SK-N-MC (cell line): ENCODE measurements around the gene RNASEL.
"Not testable (repeated sequence)": the region's sequence is repeated elsewhere in the genome, so short reads cannot be mapped to it uniquely, and the experiment has no call there.

Experiments used
- DNase-seq: peaks from one replicate; pipeline ENCODE4 v3.0.0-alpha.2; 2011; ENCODE audit warnings: low read depth, low spot score
- H3K27ac ChIP-seq: fragments of 200-600 bp; sonication (generic); 2 replicates; pipeline ENCODE4 v1.5.1; 2016; ENCODE audit warnings: mixed run types
- H3K36me3 ChIP-seq: fragments of 200-600 bp; sonication (generic); 2 replicates; pipeline ENCODE4 v1.6.1; 2017; ENCODE audit warnings: antibody characterized with exemption, low read length, mixed read lengths; ENCODE audit not compliant: insufficient read depth
- H3K4me3 ChIP-seq: fragments of 200-600 bp; sonication (generic); 2 replicates; pipeline ENCODE4 v1.5.1; 2016
- H3K9ac ChIP-seq: fragments of 200-600 bp; sonication (generic); 2 replicates; pipeline ENCODE4 v1.8.0; 2017; ENCODE audit warnings: mixed run types, mixed read lengths; ENCODE audit not compliant: insufficient read length
- H3K9me3 ChIP-seq: fragments of 200-600 bp; sonication (generic); 2 replicates; pipeline ENCODE4 v1.6.1; 2017; ENCODE audit warnings: low read depth, mild to moderate bottlenecking, antibody characterized with exemption, low read length, moderate library complexity, mixed read lengths
- EZH2 ChIP-seq: fragments of 200-600 bp; sonication (generic); IDR thresholded peaks from one replicate; pipeline ENCODE4 v1.6.1; 2017; ENCODE audit warnings: antibody characterized with exemption
- FOXP2 ChIP-seq: optimal IDR thresholded peaks from 2 replicates; pipeline ENCODE3; 2011; ENCODE audit warnings: mild to moderate bottlenecking, moderate library complexity; ENCODE audit not compliant: insufficient read depth; ENCODE audit errors: extremely low read length, control extremely low read depth
- POLR2AphosphoS5 ChIP-seq: IDR thresholded peaks from 2 replicates; pipeline ENCODE4 v1.6.1; 2012; ENCODE audit warnings: mild to moderate bottlenecking, low read depth, low read length, borderline replicate concordance

Gene RNASEL

GRCh38 chr1:182561456-182561855 is 27.6 kb downstream of the RNASEL start:
- DNase-seq: no peak
- H3K36me3 ChIP-seq: no peaks in the 10 kb centered on the region
- TF ChIP-seq POLR2AphosphoS5 (no peak), EZH2 (no peak), FOXP2 (no peak)

DNA sequence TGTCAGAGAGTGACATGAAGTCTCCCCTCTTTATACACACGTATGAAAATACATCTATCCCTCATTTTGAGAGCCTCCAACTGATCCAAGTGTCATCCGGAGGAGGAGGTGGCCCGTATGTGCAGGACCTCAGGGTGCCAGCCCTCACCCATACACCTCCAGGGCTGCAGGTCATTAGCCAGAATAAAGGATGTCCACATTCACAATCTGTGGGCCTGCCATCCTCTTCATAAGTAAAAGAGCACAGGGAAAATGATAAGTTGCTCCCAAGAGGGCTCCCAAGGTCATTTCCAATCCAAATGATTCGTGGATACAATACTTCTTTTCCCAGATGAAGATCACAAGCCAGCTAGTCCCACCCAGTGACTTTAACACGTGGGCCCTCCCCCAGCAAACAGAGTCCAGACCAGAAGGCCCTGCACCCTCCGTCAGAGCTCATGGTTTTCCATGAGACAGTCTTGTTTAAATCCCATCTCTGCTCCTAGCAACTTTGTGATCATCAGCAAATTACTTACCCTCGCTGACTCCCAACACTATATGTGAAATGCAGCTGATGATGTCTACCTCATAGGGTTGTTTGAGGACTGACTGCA is 28.6 kb downstream of the RNASEL start:
- no peak for DNase-seq
- H3K9ac ChIP-seq: no peak overlapping the region
- no peaks in the 10 kb centered on the region for H3K36me3 ChIP-seq
- no peak for TF ChIP-seq POLR2AphosphoS5
- no peak for TF ChIP-seq FOXP2
- no peak for TF ChIP-seq EZH2
- H3K27ac ChIP-seq: no peak overlapping the region
- H3K4me3 ChIP-seq: no peak overlapping the region
- no peaks in the 10 kb centered on the region for H3K9me3 ChIP-seq

More at GRCh38 chr1:182561456-182561855, 27.6 kb downstream of the RNASEL start:
- Histone ChIP-seq H3K4me3 (no peak overlapping the region), H3K27ac (no peak overlapping the region), H3K9ac (no peak overlapping the region), H3K9me3 (no peaks in the 10 kb centered on the region)

DNA sequence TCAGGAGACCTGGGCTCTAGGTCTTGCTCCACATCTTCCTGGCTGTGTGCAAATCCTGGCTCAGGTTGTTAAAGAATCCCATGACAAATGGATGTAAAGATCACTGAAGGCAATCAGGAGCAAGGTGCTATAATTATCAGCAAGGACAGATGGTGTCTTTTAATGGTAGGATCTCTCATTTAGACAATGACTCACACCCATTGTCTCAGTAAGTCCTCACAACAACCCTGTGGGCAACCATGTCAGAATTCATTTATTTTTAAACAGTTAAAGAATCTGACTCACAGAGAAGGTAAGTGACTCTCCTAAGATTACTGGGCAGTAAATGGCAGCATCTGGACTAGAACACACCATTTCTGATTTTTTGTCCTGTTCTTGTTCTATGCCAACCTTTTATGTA is 32.8 kb downstream of the RNASEL start:
- Histone ChIP-seq H3K36me3 (no peaks in the 10 kb centered on the region), H3K27ac (no peak overlapping the region), H3K4me3 (no peak overlapping the region), H3K9me3 (no peaks in the 10 kb centered on the region), H3K9ac (no peak overlapping the region)
- DNase-seq: no peak
- TF ChIP-seq EZH2 (no peak), FOXP2 (no peak), POLR2AphosphoS5 (no peak)

DNA sequence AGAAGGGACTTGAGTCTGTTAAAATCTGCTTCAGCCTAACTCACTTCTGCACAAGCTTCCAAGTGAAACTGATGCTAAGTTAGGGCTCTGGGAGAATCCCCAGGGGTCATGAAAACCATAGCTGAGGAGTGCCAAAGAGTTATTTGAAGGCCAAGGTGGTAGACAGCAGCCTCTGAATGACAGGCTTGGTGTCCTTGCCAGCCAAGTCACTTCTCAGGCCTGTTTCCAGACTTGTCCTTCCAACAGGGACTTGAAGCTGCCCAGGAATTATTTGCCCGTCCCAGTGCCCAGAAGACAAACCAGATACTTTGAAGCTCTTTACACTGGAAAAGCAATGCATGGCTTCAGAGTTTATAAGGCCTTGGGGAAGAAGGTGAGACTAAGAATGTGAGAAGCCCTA is 33.6 kb downstream of the RNASEL start:
- Histone ChIP-seq H3K4me3 (no peak overlapping the region), H3K9ac (no peak overlapping the region), H3K36me3 (no peaks in the 10 kb centered on the region), H3K9me3 (no peaks in the 10 kb centered on the region), H3K27ac (no peak overlapping the region)
- TF ChIP-seq EZH2: no peak
- TF ChIP-seq POLR2AphosphoS5: no peak
- no peak for TF ChIP-seq FOXP2
- DNase-seq: no peak

DNA sequence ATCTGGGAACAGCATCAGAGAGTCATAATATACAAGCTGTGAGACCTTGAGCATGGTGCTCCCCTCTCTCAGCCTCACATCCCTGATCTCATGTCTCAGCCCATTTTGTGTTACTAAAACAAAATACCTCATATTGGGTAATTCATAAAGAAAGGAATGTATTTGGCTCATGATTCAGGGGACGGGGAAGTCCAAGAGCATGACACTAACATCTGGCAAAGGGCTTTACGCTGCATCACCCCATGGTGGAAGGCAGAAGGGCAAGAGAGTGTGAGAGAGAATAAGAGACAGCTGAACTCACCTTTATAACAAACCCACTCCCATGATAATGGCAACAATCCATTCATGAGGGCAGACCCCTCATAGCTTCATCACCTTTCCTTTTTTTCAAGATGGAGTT is 36.5 kb downstream of the RNASEL start:
- H3K9ac ChIP-seq: no peak overlapping the region
- H3K36me3 ChIP-seq: no peaks in the 10 kb centered on the region
- H3K9me3 ChIP-seq: no peaks in the 10 kb centered on the region
- TF ChIP-seq EZH2: no peak
- TF ChIP-seq FOXP2: no peak
- no peak for TF ChIP-seq POLR2AphosphoS5
- DNase-seq: no peak
- no peak overlapping the region for H3K4me3 ChIP-seq
- no peak overlapping the region for H3K27ac ChIP-seq

DNA sequence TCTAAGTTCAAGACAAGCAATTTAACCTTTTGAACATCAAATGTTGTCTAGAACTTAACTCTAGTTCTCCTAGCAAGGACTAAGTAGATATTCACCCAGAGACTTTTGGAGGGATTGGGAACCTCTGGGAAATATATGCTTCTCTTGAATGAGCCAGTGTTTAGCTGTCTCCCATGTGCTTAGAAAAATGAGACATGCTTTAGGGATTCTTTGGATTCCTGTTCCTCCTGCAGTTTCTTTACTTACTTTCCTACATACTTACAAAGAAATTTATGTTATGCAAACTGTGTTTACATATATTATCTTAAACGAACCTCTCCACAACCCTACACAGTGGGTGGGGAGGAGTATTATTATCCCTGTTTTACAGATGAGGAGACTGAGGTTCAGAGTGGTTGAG is 39.2 kb downstream of the RNASEL start:
- H3K9me3 ChIP-seq: no peaks in the 10 kb centered on the region
- no peaks in the 10 kb centered on the region for H3K36me3 ChIP-seq
- TF ChIP-seq POLR2AphosphoS5 (no peak), FOXP2 (no peak), EZH2 (no peak)
- H3K27ac ChIP-seq: no peak overlapping the region
- no peak overlapping the region for H3K4me3 ChIP-seq
- DNase-seq: no peak
- no peak overlapping the region for H3K9ac ChIP-seq

DNA sequence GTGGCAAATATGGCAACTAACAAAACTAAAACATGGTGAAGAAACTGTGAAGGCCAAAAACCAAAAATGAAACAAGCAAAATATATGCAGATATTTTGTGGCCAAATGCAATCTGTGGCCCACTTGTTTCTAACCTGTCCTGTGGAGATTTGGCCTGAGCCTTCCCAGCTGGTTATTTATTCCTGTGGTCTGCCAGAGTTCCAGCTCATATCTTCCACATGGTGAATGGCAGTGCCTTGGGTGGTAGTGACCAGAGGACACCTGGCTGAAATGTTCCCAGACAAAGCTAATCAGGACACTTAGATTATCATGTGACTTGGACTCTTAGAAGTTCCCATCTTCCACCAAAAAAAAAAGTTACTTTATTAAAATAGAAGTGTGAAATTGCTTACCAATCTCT is 39.7 kb downstream of the RNASEL start:
- Histone ChIP-seq H3K4me3 (no peak overlapping the region), H3K36me3 (no peaks in the 10 kb centered on the region), H3K27ac (no peak overlapping the region), H3K9ac (no peak overlapping the region), H3K9me3 (no peaks in the 10 kb centered on the region)
- DNase-seq: no peak
- TF ChIP-seq EZH2 (no peak), POLR2AphosphoS5 (no peak), FOXP2 (no peak)

GRCh38 chr1:182533896-182534295 is 55.2 kb downstream of the RNASEL start:
- H3K27ac ChIP-seq: no peak overlapping the region
- no peak for DNase-seq
- no peaks in the 10 kb centered on the region for H3K9me3 ChIP-seq
- no peaks in the 10 kb centered on the region for H3K36me3 ChIP-seq
- H3K9ac ChIP-seq: no peak overlapping the region
- H3K4me3 ChIP-seq: no peak overlapping the region
- TF ChIP-seq FOXP2 (no peak), EZH2 (no peak), POLR2AphosphoS5 (no peak)

DNA sequence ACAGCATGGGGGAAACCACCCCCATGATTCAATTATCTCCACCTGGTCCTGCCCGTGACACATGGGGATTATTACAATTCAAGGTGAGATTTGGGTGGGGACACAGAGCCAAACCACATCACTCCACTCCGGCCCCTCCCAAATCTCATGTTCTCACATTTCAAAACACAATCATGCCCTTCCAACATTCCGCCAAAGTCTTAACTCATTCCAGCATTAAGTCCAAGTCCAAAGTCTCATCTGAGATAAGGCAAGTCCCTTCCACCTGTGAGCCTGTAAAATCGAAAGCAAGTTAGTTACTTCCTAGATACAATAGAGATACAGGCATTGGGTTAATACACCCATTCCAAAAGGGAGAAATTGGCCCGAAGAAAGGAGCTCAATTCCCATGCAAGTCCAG is 60.9 kb downstream of the RNASEL start:
- H3K9me3 ChIP-seq, H3K27ac ChIP-seq, DNase-seq, H3K36me3 ChIP-seq, H3K4me3 ChIP-seq, H3K9ac ChIP-seq: not testable (repeated sequence)
